ENCODE results near the gene SWAP70.
"Not testable (repeated sequence)": the region's sequence is repeated elsewhere in the genome, so short reads cannot be mapped to it uniquely, and the experiment has no call there.

Gene SWAP70

DNA sequence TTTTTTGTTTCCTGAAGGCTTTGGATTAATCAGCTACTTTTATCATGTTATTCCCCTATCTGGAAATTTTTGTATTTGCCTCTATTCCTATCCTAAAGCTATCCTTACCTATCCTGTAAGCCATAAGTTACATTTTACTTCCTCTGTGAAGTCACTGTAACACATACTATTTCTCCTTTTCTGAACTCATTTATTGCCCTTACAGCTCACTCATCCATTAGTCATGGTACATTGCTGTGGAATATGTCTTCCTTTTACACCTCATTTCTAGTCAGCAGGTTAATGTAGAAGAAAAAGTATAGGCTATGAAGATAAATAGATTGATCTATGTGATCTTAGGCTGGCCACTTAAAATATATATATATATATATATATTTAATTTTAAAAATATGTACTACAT is 28.0 kb downstream of the SWAP70 start:
- TF ChIP-seq CTCF (IDR thresholded peaks at IDR 0.05; ENCODE audit: insufficient read depth, missing control alignments): no peak
- FAIRE-seq: no peak
- DNase-seq (ENCODE audit: insufficient read length, low spot score): no peak

DNA sequence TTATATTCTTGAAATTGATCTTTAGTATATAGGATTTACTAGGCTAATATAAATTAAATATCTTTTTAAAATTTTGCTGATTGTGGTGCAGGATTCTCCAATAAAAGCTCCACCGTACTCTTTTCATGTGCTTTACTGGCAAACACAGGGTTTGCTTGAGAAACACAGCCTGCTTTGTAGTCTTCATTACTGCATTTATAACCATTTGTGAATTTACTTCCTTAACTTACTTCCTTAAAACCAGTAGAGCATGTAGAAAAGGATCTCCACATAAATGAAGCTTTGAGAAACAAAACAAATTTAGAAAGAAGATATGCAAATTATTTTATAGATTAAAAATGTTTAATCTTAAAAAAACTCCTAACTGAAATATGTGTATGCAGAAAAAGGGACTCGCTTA is 28.8 kb downstream of the SWAP70 start:
- TF ChIP-seq CTCF (IDR thresholded peaks at IDR 0.05; ENCODE audit: insufficient read depth, missing control alignments): no peak
- no peak for FAIRE-seq
- DNase-seq (ENCODE audit: insufficient read length, low spot score): no peak

- DNase-seq (ENCODE audit: insufficient read length, low spot score) (no peak), FAIRE-seq (no peak)
- no peak for TF ChIP-seq CTCF (IDR thresholded peaks at IDR 0.05; ENCODE audit: insufficient read depth, missing control alignments)
These were observed 30.1 kb downstream of the SWAP70 start for GRCh38 chr11:9693801-9694553.

DNA sequence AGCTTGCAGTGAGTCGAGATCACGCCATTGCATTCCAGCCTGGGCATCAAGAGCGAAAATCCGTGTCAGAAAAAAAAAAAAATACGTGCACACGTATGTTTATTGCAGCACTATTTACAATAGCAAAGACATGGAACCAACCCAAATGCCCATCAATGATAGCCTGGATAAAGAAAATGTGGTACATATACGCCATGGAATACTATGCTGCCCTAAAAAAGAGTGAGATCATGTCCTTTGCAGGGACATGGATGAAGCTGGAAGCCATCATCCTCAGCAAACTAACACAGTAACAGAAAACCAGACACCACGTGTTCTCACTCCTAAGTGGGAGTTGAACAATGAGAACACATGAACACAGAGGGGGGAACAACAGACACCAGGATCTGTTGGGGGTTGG is 31.4 kb downstream of the SWAP70 start:
- FAIRE-seq: not testable (repeated sequence)

DNA sequence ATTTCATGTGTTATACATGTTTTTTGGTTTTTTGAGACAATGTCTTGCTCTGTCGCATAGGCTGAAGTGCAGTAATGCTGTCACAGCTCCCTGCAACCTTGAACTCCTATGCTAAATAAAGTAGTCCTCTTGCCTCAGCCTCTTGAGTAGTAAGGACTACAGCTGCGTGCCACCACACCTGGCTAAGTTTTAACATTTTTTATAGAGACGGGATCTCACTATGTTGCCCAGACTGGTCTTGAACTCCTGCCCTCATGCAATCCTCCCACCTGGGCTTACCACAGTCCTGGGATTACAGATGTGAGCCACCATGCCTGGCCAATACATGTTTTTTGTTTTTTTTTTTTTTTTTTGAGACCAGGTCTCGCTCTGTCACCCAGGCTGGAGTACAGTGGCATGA is 33.9 kb downstream of the SWAP70 start:
- DNase-seq (ENCODE audit: insufficient read length, low spot score) (no peak), FAIRE-seq (no peak)
- no peak for TF ChIP-seq CTCF (IDR thresholded peaks at IDR 0.05; ENCODE audit: insufficient read depth, missing control alignments)

More for the DNA sequence above, 31.4 kb downstream of the SWAP70 start:
- DNase-seq (ENCODE audit: insufficient read length, low spot score): not testable (repeated sequence)

- DNase-seq (ENCODE audit: insufficient read length, low spot score) (no peak), FAIRE-seq (no peak)
- TF ChIP-seq CTCF (IDR thresholded peaks at IDR 0.05; ENCODE audit: insufficient read depth, missing control alignments): no peak
These were observed 36.4 kb downstream of the SWAP70 start for GRCh38 chr11:9700105-9700801.

GRCh38 chr11:9701799-9702198 is 37.9 kb downstream of the SWAP70 start:
- FAIRE-seq (no peak), DNase-seq (ENCODE audit: insufficient read length, low spot score) (no peak)
- TF ChIP-seq CTCF (IDR thresholded peaks at IDR 0.05; ENCODE audit: insufficient read depth, missing control alignments): no peak
